ENCODE results near the gene ADGRG7. TPM values are rescaled to one million over a fixed set of nuclear protein-coding genes. Genes with fewer than 3 reads are reported as not detected.

The ADGRG7 gene
- total RNA-seq, 4 donors from 2014 or later = 0.58 TPM; not detected in 3

GRCh38 chr3:100740207-100740606, 130.8 kb downstream of the ADGRG7 start:
- no peaks in the 10 kb centered on the region for H3K27me3 ChIP-seq
- H3K4me1 ChIP-seq = peaks cover 18 to 28% of the 10 kb centered on the region in 2 donors
- no peak for ATAC-seq
- in situ Hi-C loops (cut with MboI; ENCODE audit: low sequenced_read_pairs in 4 of 4) = no loop called here
- intact Hi-C loops (cut with DNase I; ENCODE audit: low total_unique reads) = no loop called here
- DNase-seq = no peak
- no peak overlapping the region for H3K27ac ChIP-seq
- TF ChIP-seq CTCF (IDR thresholded peaks at IDR 0.05 in 4 of 5, conservative IDR thresholded peaks at IDR 0.05 in 1 of 5) (no peak), POLR2A (IDR thresholded peaks at IDR 0.05) (no peak)
- no peaks in the 10 kb centered on the region for H3K9me3 ChIP-seq
- H3K4me3 ChIP-seq = no peak overlapping the region
- H3K36me3 ChIP-seq = peaks cover 0 to 49% of the 10 kb centered on the region in 2 donors

- in situ Hi-C loops (cut with MboI; ENCODE audit: low sequenced_read_pairs in 4 of 4) (no loop called here), intact Hi-C loops (cut with DNase I; ENCODE audit: low total_unique reads) (no loop called here)
- Histone ChIP-seq H3K4me1 (peaks cover 23 to 30% of the 10 kb centered on the region in 2 donors), H3K9me3 (no peaks in the 10 kb centered on the region), H3K27ac (no peak overlapping the region), H3K27me3 (no peaks in the 10 kb centered on the region), H3K4me3 (no peak overlapping the region), H3K36me3 (peaks cover 0 to 60% of the 10 kb centered on the region in 2 donors)
- TF ChIP-seq CTCF (IDR thresholded peaks at IDR 0.05 in 4 of 5, conservative IDR thresholded peaks at IDR 0.05 in 1 of 5) = no peak
- TF ChIP-seq POLR2A (IDR thresholded peaks at IDR 0.05) = no peak
- DNase-seq (no peak), ATAC-seq (no peak)
Measured at GRCh38 chr3:100743535-100743934, 134.1 kb downstream of the ADGRG7 start.

GRCh38 chr3:100744671-100745070, 135.3 kb downstream of the ADGRG7 start:
- DNase-seq (no peak), ATAC-seq (no peak)
- TF ChIP-seq POLR2A (IDR thresholded peaks at IDR 0.05) (no peak), CTCF (IDR thresholded peaks at IDR 0.05 in 4 of 5, conservative IDR thresholded peaks at IDR 0.05 in 1 of 5) (no peak)
- Histone ChIP-seq H3K4me3 (no peak overlapping the region), H3K4me1 (peaks cover 13 to 20% of the 10 kb centered on the region in 2 donors), H3K27me3 (no peaks in the 10 kb centered on the region), H3K9me3 (no peaks in the 10 kb centered on the region), H3K36me3 (peaks cover 0 to 71% of the 10 kb centered on the region in 2 donors), H3K27ac (no peak overlapping the region)
- in situ Hi-C loops (cut with MboI; ENCODE audit: low sequenced_read_pairs in 4 of 4) = no loop called here
- intact Hi-C loops (cut with DNase I; ENCODE audit: low total_unique reads) = no loop called here

Other genes with a start within 250 kb of the ADGRG7 start
- gene TOMM70, start 208.5 kb upstream of the ADGRG7 start, total RNA-seq = 10 to 100 TPM; 57.6 to 82.2 (median 64.3) TPM
- 1 to 10 TPM; 1.1 to 3.7 (median 1.9) TPM for gene LNP1, start 208.1 kb upstream of the ADGRG7 start, total RNA-seq
- gene TMEM45A, start 117.0 kb upstream of the ADGRG7 start, total RNA-seq = 1 to 10 TPM; 3.5 to 7.0 (median 4.1) TPM
- gene TFG, start 99.9 kb downstream of the ADGRG7 start, total RNA-seq = 10 to 100 TPM; 57.2 to 77.9 (median 67.3) TPM

All from gastrocnemius medialis (tissue), 4 donors.